CD4-positive, alpha-beta memory T cell (primary cell): ENCODE data around the gene OR5I1. TPM values are rescaled to one million over a fixed set of nuclear protein-coding genes. Genes with fewer than 3 reads are reported as not detected.
"Not testable (repeated sequence)": the region's sequence is repeated elsewhere in the genome, so short reads cannot be mapped to it uniquely, and the experiment has no call there.

Source experiments
- CTCF ChIA-PET: fragments of 350-600 bp; sonication (Branson Sonifier 250); formaldehyde crosslinking; loops from one replicate; lab custom pipeline; 2021; ENCODE audit warnings: inconsistent platforms; ENCODE audit not compliant: partially characterized antibody; lab: Charles Lee
- POLR2A ChIA-PET: fragments of 350-600 bp; sonication (Branson Sonifier 250); formaldehyde crosslinking; loops from one replicate; lab custom pipeline; 2021; ENCODE audit not compliant: partially characterized antibody; lab: Charles Lee
- DNase-seq, 5 donors: peaks; one replicate each; pipeline versions ENCODE4 v3.0.0 to v3.0.0-alpha.2; 2020 to 2022; ENCODE audit warnings: mixed read lengths in 1 of 5
- H3K27ac ChIP-seq: one replicate; pipeline ENCODE4 v1.7.0; 2013; ENCODE audit warnings: low read depth, low read length
- H3K27me3 ChIP-seq: 2 replicates; pipeline ENCODE4 v1.7.0; 2013; ENCODE audit warnings: mild to moderate bottlenecking, low read length, moderate library complexity; ENCODE audit not compliant: insufficient read depth
- H3K36me3 ChIP-seq: 2 replicates; pipeline ENCODE4 v1.7.0; 2013; ENCODE audit warnings: mild to moderate bottlenecking, low read length, moderate library complexity; ENCODE audit not compliant: insufficient read depth
- H3K4me1 ChIP-seq: 2 replicates; pipeline ENCODE4 v1.7.0; 2013; ENCODE audit warnings: mild to moderate bottlenecking, low read length, moderate library complexity; ENCODE audit not compliant: insufficient read depth
- H3K4me3 ChIP-seq, 2 donors: one replicate each; pipeline ENCODE4 v1.7.0; 2013; ENCODE audit warnings: low read length in 2 of 2, mild to moderate bottlenecking in 1 of 2
- H3K9me3 ChIP-seq, 2 donors: one replicate each; pipeline ENCODE4 v1.7.0; 2013; ENCODE audit warnings: low read length in 2 of 2, control low read depth in 1 of 2; ENCODE audit not compliant: control insufficient read depth in 1 of 2
- H3K27ac Mint-ChIP-seq, 7 donors: one replicate each; pipeline ENCODE4 v1.8.0; 2020 to 2021; ENCODE audit warnings: mixed read lengths in 7 of 7, mild to moderate bottlenecking in 6 of 7, inconsistent platforms in 3 of 7, moderate library complexity in 3 of 7
- H3K27me3 Mint-ChIP-seq, 2 donors: one replicate each; pipeline ENCODE4 v1.8.0; 2020 to 2021; ENCODE audit warnings: mixed read lengths in 2 of 2
- H3K36me3 Mint-ChIP-seq, 2 donors: one replicate each; pipeline ENCODE4 v1.8.0; 2020 to 2021; ENCODE audit warnings: mixed read lengths in 2 of 2, inconsistent platforms in 1 of 2, mild to moderate bottlenecking in 1 of 2
- H3K4me1 Mint-ChIP-seq, 4 donors: one replicate each; pipeline ENCODE4 v1.8.0; 2020 to 2021; ENCODE audit warnings: mixed read lengths in 4 of 4, mild to moderate bottlenecking in 1 of 4
- H3K4me3 Mint-ChIP-seq, 8 donors: one replicate each; pipeline ENCODE4 v1.8.0; 2020 to 2021; ENCODE audit warnings: mixed read lengths in 8 of 8, mild to moderate bottlenecking in 7 of 8, moderate library complexity in 6 of 8, inconsistent platforms in 3 of 8
- H3K9me3 Mint-ChIP-seq, 8 donors: one replicate each; pipeline ENCODE4 v1.8.0; 2020 to 2021; ENCODE audit warnings: mixed read lengths in 8 of 8, mild to moderate bottlenecking in 5 of 8, inconsistent platforms in 3 of 8, moderate library complexity in 1 of 8
- intact Hi-C: fragments of 100-400 bp; cut with micrococcal nuclease; formaldehyde crosslinking; loops from one replicate; pipeline ENCODE4 v1.15.1; 2023
- polyA plus RNA-seq, 2 donors: library from polyadenylated mRNA; unstranded; fragments of 300-500 nt; fragmentation: Illumina TruSeq; gene quantifications; one replicate each; pipeline ENCODE4 v1.2.3, GENCODE V29; 2021
- total RNA-seq, 2 experiments: library from RNA; stranded (reverse); gene quantifications; one replicate each; pipeline ENCODE4 v1.2.3, GENCODE V29; 2021

Gene OR5I1
- total and polyA plus RNA-seq, 4 experiments from 2014 or later = not detected

GRCh38 chr11:55942785-55943392, 6.7 kb upstream of the OR5I1 start:
- H3K9me3 ChIP-seq = no peaks in the 10 kb centered on the region
- no peak for DNase-seq
- no peak overlapping the region for H3K4me3 ChIP-seq
- H3K4me1 ChIP-seq = no peaks in the 10 kb centered on the region
- Mint-ChIP-seq H3K9me3 (peaks cover 0 to 6% (median 2%) of the 10 kb centered on the region in 8 donors), H3K4me3 (no peak overlapping the region), H3K4me1 (no peaks in the 10 kb centered on the region), H3K27me3 (no peaks in the 10 kb centered on the region), H3K36me3 (no peaks in the 10 kb centered on the region), H3K27ac (no peak overlapping the region)
- ChIA-PET CTCF (interaction anchor here (0.7 kb wide), 1 partner anchor 843 kb away, joined by 3 read pairs; no protein-coding TSS in a partner anchor), POLR2A (no interaction called here)
- H3K27ac ChIP-seq = no peak overlapping the region
- H3K27me3 ChIP-seq = no peaks in the 10 kb centered on the region
- H3K36me3 ChIP-seq = no peaks in the 10 kb centered on the region
- intact Hi-C loops = no loop called here

- H3K9me3 Mint-ChIP-seq = peaks cover 0 to 24% (median 8%) of the 10 kb centered on the region in 8 donors
- no peaks in the 10 kb centered on the region for H3K4me1 Mint-ChIP-seq
- POLR2A ChIA-PET = no interaction called here
- H3K27ac ChIP-seq = no peak overlapping the region
- DNase-seq = no peak
- H3K9me3 ChIP-seq = no peaks in the 10 kb centered on the region
- CTCF ChIA-PET = no interaction called here
- intact Hi-C loops = no loop called here
- no peaks in the 10 kb centered on the region for H3K36me3 Mint-ChIP-seq
- H3K36me3 ChIP-seq = no peaks in the 10 kb centered on the region
- H3K4me3 ChIP-seq = no peak overlapping the region
- H3K27me3 Mint-ChIP-seq = no peaks in the 10 kb centered on the region
- no peaks in the 10 kb centered on the region for H3K27me3 ChIP-seq
- H3K4me3 Mint-ChIP-seq = no peak overlapping the region
- H3K27ac Mint-ChIP-seq = no peak overlapping the region
- H3K4me1 ChIP-seq = no peaks in the 10 kb centered on the region
These were observed 15.7 kb downstream of the OR5I1 start for GRCh38 chr11:55920537-55920936.

- DNase-seq = no peak
- Mint-ChIP-seq H3K27me3 (no peaks in the 10 kb centered on the region), H3K4me1 (no peaks in the 10 kb centered on the region), H3K36me3 (no peaks in the 10 kb centered on the region), H3K4me3 (no peak within 1 kb of the TSS), H3K9me3 (peaks cover 2 to 24% (median 10%) of the 10 kb centered on the region in 8 donors), H3K27ac (no peak within 1 kb of the TSS)
- Histone ChIP-seq H3K9me3 (no peaks in the 10 kb centered on the region), H3K4me1 (no peaks in the 10 kb centered on the region), H3K27ac (no peak within 1 kb of the TSS), H3K4me3 (no peak within 1 kb of the TSS), H3K36me3 (no peaks in the 10 kb centered on the region), H3K27me3 (no peaks in the 10 kb centered on the region)
- intact Hi-C loops = no loop called here
- ChIA-PET CTCF (no interaction called here), POLR2A (no interaction called here)
These were observed 21.7 kb downstream of the OR5I1 start, which contains the start of gene OR5W2 for GRCh38 chr11:55914482-55914881. Gene OR5W2, minus strand, starts transcription at chr11:55914582. Its CDS starts 0 bp downstream, at chr11:55914582.

- H3K4me3 Mint-ChIP-seq = no peak overlapping the region
- H3K27me3 Mint-ChIP-seq = no peaks in the 10 kb centered on the region
- no peaks in the 10 kb centered on the region for H3K36me3 Mint-ChIP-seq
- ChIA-PET CTCF (no interaction called here), POLR2A (no interaction called here)
- H3K27ac Mint-ChIP-seq = no peak overlapping the region
- no peaks in the 10 kb centered on the region for H3K27me3 ChIP-seq
- no peaks in the 10 kb centered on the region for H3K9me3 ChIP-seq
- peaks cover 0 to 19% (median 7%) of the 10 kb centered on the region in 8 donors for H3K9me3 Mint-ChIP-seq
- DNase-seq = no peak
- H3K27ac ChIP-seq = no peak overlapping the region
- no peak overlapping the region for H3K4me3 ChIP-seq
- H3K4me1 Mint-ChIP-seq = no peaks in the 10 kb centered on the region
- H3K4me1 ChIP-seq = no peaks in the 10 kb centered on the region
- no peaks in the 10 kb centered on the region for H3K36me3 ChIP-seq
- intact Hi-C loops = no loop called here
These were observed 33.9 kb downstream of the OR5I1 start for GRCh38 chr11:55902308-55902707.

GRCh38 chr11:55895216-55895615, 41.0 kb downstream of the OR5I1 start:
- intact Hi-C loops = no loop called here

GRCh38 chr11:55885481-55885880, 50.7 kb downstream of the OR5I1 start:
- H3K27ac Mint-ChIP-seq, H3K9me3 ChIP-seq, H3K36me3 ChIP-seq, intact Hi-C loops, H3K4me1 ChIP-seq, H3K4me3 Mint-ChIP-seq, POLR2A ChIA-PET, H3K27me3 Mint-ChIP-seq, H3K27me3 ChIP-seq, CTCF ChIA-PET, H3K27ac ChIP-seq, H3K4me3 ChIP-seq, H3K36me3 Mint-ChIP-seq, H3K4me1 Mint-ChIP-seq, DNase-seq: not testable (repeated sequence)
- peaks cover 0 to 15% (median 5%) of the 10 kb centered on the region in 8 donors for H3K9me3 Mint-ChIP-seq

More at GRCh38 chr11:55895216-55895615, 41.0 kb downstream of the OR5I1 start:
- Histone ChIP-seq H3K9me3 (no peaks in the 10 kb centered on the region), H3K4me3 (no peak overlapping the region), H3K27ac (no peak overlapping the region), H3K36me3 (no peaks in the 10 kb centered on the region), H3K4me1 (no peaks in the 10 kb centered on the region), H3K27me3 (no peaks in the 10 kb centered on the region)
- ChIA-PET CTCF (no interaction called here), POLR2A (no interaction called here)
- H3K27me3 Mint-ChIP-seq = no peaks in the 10 kb centered on the region
- H3K4me1 Mint-ChIP-seq = no peaks in the 10 kb centered on the region
- no peak overlapping the region for H3K4me3 Mint-ChIP-seq
- no peak for DNase-seq
- no peaks in the 10 kb centered on the region for H3K36me3 Mint-ChIP-seq
- peaks cover 0 to 29% (median 15%) of the 10 kb centered on the region in 8 donors for H3K9me3 Mint-ChIP-seq
- H3K27ac Mint-ChIP-seq = no peak overlapping the region
